Endodermal cell (in vitro differentiated cells): ENCODE results near the gene PDCD4. TPM values are rescaled to one million over a fixed set of nuclear protein-coding genes. Genes with fewer than 3 reads are reported as not detected.

Experiments used
- DNase-seq: peaks from one replicate; pipeline ENCODE4 v3.0.0-alpha.2; 2017
- H3K27ac ChIP-seq: 2 replicates; pipeline ENCODE4 v1.5.1; 2013; ENCODE audit warnings: mild to moderate bottlenecking, low read depth, low read length, moderate library complexity
- H3K27me3 ChIP-seq: 2 replicates; pipeline ENCODE4 v1.6.1; 2013; ENCODE audit warnings: mild to moderate bottlenecking, low read length, moderate library complexity; ENCODE audit not compliant: insufficient read depth, control insufficient read depth, poor library complexity, severe bottlenecking
- H3K36me3 ChIP-seq: 2 replicates; pipeline ENCODE4 v1.7.0; 2013; ENCODE audit warnings: mild to moderate bottlenecking, low read length, moderate library complexity; ENCODE audit not compliant: control insufficient read depth, insufficient read depth
- H3K4me1 ChIP-seq: one replicate; pipeline ENCODE4 v1.7.0; 2013; ENCODE audit warnings: low read length; ENCODE audit not compliant: control insufficient read depth, insufficient read depth
- H3K4me3 ChIP-seq: 2 replicates; pipeline ENCODE4 v1.5.1; 2013; ENCODE audit warnings: mild to moderate bottlenecking, low read length, moderate library complexity
- H3K9ac ChIP-seq: 2 replicates; pipeline ENCODE4 v1.6.1; 2013; ENCODE audit warnings: mild to moderate bottlenecking, low read length, moderate library complexity; ENCODE audit not compliant: poor library complexity, severe bottlenecking; ENCODE audit errors: extremely low read depth
- H3K9me3 ChIP-seq: 2 replicates; pipeline ENCODE4 v1.6.1; 2013; ENCODE audit warnings: mild to moderate bottlenecking, low read length, moderate library complexity; ENCODE audit not compliant: control insufficient read depth
- H3K27ac Mint-ChIP-seq: 2 replicates; pipeline ENCODE4 v1.8.0; 2020; ENCODE audit warnings: mixed read lengths
- H3K27me3 Mint-ChIP-seq: 2 replicates; pipeline ENCODE4 v1.8.0; 2021; ENCODE audit warnings: mild to moderate bottlenecking, mixed read lengths; ENCODE audit not compliant: insufficient read depth
- H3K36me3 Mint-ChIP-seq: 2 replicates; pipeline ENCODE4 v1.8.0; 2020; ENCODE audit warnings: low read depth, mixed read lengths
- H3K4me1 Mint-ChIP-seq: 2 replicates; pipeline ENCODE4 v1.8.0; 2020; ENCODE audit warnings: mixed read lengths
- H3K4me3 Mint-ChIP-seq: 2 replicates; pipeline ENCODE4 v1.8.0; 2020; ENCODE audit warnings: mild to moderate bottlenecking, moderate library complexity, mixed read lengths
- H3K9me3 Mint-ChIP-seq: 2 replicates; pipeline ENCODE4 v1.8.0; 2020; ENCODE audit warnings: mild to moderate bottlenecking, mixed read lengths
- CTCF ChIP-seq: fragments of 200-600 bp; sonication (generic); conservative IDR thresholded peaks from 2 replicates; pipeline ENCODE4 v1.5.0; 2021; ENCODE audit warnings: antibody characterized with exemption, mild to moderate bottlenecking
- WGBS, 2 experiments: methylation state at CpG; one replicate each; pipeline versions ENCODE4 v1.1.5 to v1.1.7; 2013; ENCODE audit warnings: missing lambda C conversion rate in 2 of 2, mixed read lengths in 1 of 2; ENCODE audit not compliant: insufficient coverage in 1 of 2, insufficient read length in 1 of 2; 5-methylcytosine and 5-hydroxymethylcytosine counted together
- total RNA-seq, 2 donors: library from RNA; stranded (reverse); fragmentation: NEBNext Ultra II Directional in 1 of 2; extraction: Animal tissue kit (Norgen Biotek cat#: 25700) in 1 of 2; gene quantifications; 2 replicates in 1 of 2; 3 replicates in 1 of 2; pipeline ENCODE4 v1.2.1, GENCODE V29; 2021

Gene PDCD4
- total RNA-seq, 2 donors from 2014 or later, result 46.5 to 48.5 TPM

GRCh38 chr10:110822712-110823311 is 48.9 kb upstream of the PDCD4 start:
- no peak for TF ChIP-seq CTCF
- Mint-ChIP-seq H3K9me3 (no peaks in the 10 kb centered on the region), H3K4me1 (peaks cover 22% of the 10 kb centered on the region), H3K4me3 (no peak overlapping the region), H3K27ac (no peak overlapping the region), H3K27me3 (no peaks in the 10 kb centered on the region), H3K36me3 (peaks cover 2% of the 10 kb centered on the region)
- Histone ChIP-seq H3K9me3 (no peaks in the 10 kb centered on the region), H3K36me3 (no peaks in the 10 kb centered on the region), H3K9ac (peak overlapping the region; percentile 12), H3K27ac (peak overlapping the region; percentile 4), H3K27me3 (no peaks in the 10 kb centered on the region), H3K4me3 (no peak overlapping the region), H3K4me1 (no peaks in the 10 kb centered on the region)
- peak; percentile 91 for DNase-seq
- 53 to 73% methylated on average over 4 to 8 of the region's 8 CpGs for WGBS, 2 experiments

GRCh38 chr10:110824152-110824441 is 47.6 kb upstream of the PDCD4 start:
- TF ChIP-seq CTCF, result no peak
- no peaks in the 10 kb centered on the region for H3K36me3 ChIP-seq
- H3K9ac ChIP-seq, result no peak overlapping the region
- H3K27me3 Mint-ChIP-seq, result no peaks in the 10 kb centered on the region
- H3K27ac Mint-ChIP-seq, result no peak overlapping the region
- H3K27ac ChIP-seq, result no peak overlapping the region
- H3K4me1 Mint-ChIP-seq, result peaks cover 19% of the 10 kb centered on the region
- DNase-seq, result no peak
- H3K9me3 ChIP-seq, result no peaks in the 10 kb centered on the region
- H3K4me3 Mint-ChIP-seq, result no peak overlapping the region
- no peaks in the 10 kb centered on the region for H3K9me3 Mint-ChIP-seq
- H3K27me3 ChIP-seq, result no peaks in the 10 kb centered on the region
- no peaks in the 10 kb centered on the region for H3K4me1 ChIP-seq
- peaks cover 2% of the 10 kb centered on the region for H3K36me3 Mint-ChIP-seq
- H3K4me3 ChIP-seq, result no peak overlapping the region
- WGBS, 2 experiments, result 93 to 100% methylated on average over 1 of the region's 1 CpG

- WGBS, 2 experiments, result 86% methylated on average over 4 to 5 of the region's 5 CpGs
- Mint-ChIP-seq H3K4me1 (peaks cover 20% of the 10 kb centered on the region), H3K27ac (no peak overlapping the region), H3K27me3 (no peaks in the 10 kb centered on the region), H3K36me3 (peaks cover 2% of the 10 kb centered on the region), H3K9me3 (no peaks in the 10 kb centered on the region), H3K4me3 (no peak overlapping the region)
- Histone ChIP-seq H3K27ac (no peak overlapping the region), H3K9ac (no peak overlapping the region), H3K27me3 (no peaks in the 10 kb centered on the region), H3K9me3 (no peaks in the 10 kb centered on the region), H3K4me1 (no peaks in the 10 kb centered on the region), H3K4me3 (no peak overlapping the region), H3K36me3 (no peaks in the 10 kb centered on the region)
- DNase-seq, result no peak
- no peak for TF ChIP-seq CTCF
These were observed 47.1 kb upstream of the PDCD4 start for GRCh38 chr10:110824660-110825059.
